ENCODE measurements around the gene FAM181A.

FAM181A gene

DNA sequence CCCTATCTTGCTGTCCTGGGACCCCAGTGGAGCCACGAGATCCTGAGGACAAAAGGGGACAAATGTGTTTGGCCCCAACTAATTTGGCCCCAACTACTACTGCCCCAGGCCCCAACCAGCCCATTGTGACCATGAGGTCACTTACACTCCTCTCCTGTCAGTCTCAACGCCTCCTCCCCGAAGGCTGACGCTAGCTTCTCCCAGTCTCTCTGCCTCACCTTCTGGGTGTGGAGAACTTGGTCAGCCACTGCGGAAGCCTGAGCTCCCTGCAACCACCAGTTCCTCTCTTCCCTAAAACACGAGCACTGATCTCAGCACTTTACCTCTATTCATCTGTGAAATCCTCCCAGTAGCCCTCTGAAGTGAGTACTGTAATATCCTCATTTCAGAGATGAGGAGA lies 13.3 kb downstream of the FAM181A start:
- Mint-ChIP-seq H3K9me3 (no peaks in the 10 kb centered on the region), H3K36me3 (ENCODE audit: insufficient read depth) (peaks cover 13% of the 10 kb centered on the region), H3K27me3 (no peaks in the 10 kb centered on the region), H3K27ac (peak overlapping the region in 1 of 2 donors; percentile 0), H3K4me1 (ENCODE audit: low read depth in 2 of 2) (peaks cover 4% of the 10 kb centered on the region in 2 donors), H3K4me3 (peak overlapping the region; percentile 5 to 34)
- ATAC-seq (replicated peaks) (no peak), DNase-seq (no peak)

DNA sequence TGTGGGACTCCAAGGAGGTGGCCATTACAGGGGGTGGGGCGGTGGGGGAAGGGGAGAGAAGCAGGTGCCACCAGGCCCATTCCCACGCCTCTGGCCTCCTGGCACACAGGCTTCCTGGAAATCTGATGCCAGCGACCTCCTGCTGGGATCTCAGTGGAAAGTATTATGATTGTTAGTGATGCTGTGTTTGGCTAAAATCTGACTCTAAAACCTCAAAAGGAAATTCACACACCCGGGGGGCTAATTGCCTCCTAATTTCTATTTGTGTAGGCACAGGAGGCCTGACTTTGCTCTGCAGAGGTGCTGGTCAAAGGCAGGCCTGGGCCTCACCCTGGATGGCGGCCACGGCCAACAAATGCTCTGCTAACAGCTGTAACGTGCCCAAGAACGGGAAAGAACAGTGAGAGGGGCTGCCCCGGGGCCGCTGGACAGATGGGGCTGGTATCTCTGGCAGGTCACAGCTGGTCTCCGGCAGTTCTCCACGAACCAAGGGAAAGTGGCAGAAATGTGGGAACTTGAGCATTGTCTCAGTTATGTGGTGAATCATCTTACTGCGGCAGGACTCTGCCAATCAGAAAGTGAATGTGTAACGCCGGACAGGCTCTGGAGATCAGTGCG lies 14.3 kb downstream of the FAM181A start:
- Mint-ChIP-seq H3K27me3 (no peaks in the 10 kb centered on the region), H3K27ac (peak overlapping the region in 1 of 2 donors; percentile 2), H3K36me3 (ENCODE audit: insufficient read depth) (peaks cover 13% of the 10 kb centered on the region), H3K4me1 (ENCODE audit: low read depth in 2 of 2) (peaks cover 4% of the 10 kb centered on the region in 2 donors), H3K9me3 (no peaks in the 10 kb centered on the region), H3K4me3 (no peak overlapping the region)
- no peak for ATAC-seq (replicated peaks)
- DNase-seq = no peak

DNA sequence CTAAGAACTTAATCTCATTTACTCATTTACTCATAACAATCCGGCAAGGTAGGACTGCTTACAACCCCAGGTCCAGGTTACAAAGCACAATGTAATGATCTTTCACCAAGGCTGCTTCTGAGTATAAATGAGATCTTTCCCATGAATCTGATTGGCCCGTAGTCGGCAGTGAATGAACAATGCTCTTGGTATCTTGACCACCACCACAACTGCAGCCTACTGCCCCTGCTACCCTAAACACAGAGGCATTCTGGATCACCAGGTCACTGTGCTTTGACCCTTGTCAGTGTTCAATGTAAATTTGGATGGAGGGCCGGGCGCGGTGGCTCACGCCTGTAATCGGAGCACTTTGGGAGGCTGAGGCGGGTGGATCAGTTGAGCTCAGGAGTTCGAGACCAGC lies 15.9 kb downstream of the FAM181A start:
- Mint-ChIP-seq H3K27ac (peak overlapping the region in 1 of 2 donors; percentile 44), H3K4me1 (ENCODE audit: low read depth in 2 of 2) (peaks cover 4% of the 10 kb centered on the region in 2 donors), H3K27me3 (no peaks in the 10 kb centered on the region), H3K9me3 (no peaks in the 10 kb centered on the region), H3K4me3 (no peak overlapping the region), H3K36me3 (ENCODE audit: insufficient read depth) (peaks cover 20% of the 10 kb centered on the region)
- no peak for DNase-seq
- ATAC-seq (replicated peaks) = no peak

DNA sequence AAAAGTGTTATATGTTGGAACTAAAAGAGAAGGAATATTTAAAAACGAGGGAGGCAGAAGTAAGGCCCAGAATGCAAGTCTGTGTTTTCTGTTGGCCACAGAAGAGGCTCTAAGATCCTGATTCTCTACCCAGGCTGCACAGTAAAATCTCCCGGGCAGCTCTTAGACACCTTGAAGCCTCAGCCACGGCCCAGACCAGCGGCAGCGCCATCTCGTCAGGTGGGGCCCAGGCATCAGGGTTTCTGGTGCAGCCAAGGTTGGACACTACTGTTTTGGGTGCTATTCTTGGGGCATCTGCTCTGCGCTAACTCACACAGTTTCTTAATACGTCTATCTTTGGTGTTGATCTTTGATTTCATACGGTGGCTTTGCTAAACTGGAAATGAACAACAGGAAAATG lies 16.8 kb downstream of the FAM181A start:
- no peak for DNase-seq
- Mint-ChIP-seq H3K36me3 (ENCODE audit: insufficient read depth) (peaks cover 13% of the 10 kb centered on the region), H3K4me3 (no peak overlapping the region), H3K9me3 (no peaks in the 10 kb centered on the region), H3K27me3 (no peaks in the 10 kb centered on the region), H3K4me1 (ENCODE audit: low read depth in 2 of 2) (peaks cover 4% of the 10 kb centered on the region in 2 donors), H3K27ac (no peak overlapping the region)
- ATAC-seq (replicated peaks) = no peak

DNA sequence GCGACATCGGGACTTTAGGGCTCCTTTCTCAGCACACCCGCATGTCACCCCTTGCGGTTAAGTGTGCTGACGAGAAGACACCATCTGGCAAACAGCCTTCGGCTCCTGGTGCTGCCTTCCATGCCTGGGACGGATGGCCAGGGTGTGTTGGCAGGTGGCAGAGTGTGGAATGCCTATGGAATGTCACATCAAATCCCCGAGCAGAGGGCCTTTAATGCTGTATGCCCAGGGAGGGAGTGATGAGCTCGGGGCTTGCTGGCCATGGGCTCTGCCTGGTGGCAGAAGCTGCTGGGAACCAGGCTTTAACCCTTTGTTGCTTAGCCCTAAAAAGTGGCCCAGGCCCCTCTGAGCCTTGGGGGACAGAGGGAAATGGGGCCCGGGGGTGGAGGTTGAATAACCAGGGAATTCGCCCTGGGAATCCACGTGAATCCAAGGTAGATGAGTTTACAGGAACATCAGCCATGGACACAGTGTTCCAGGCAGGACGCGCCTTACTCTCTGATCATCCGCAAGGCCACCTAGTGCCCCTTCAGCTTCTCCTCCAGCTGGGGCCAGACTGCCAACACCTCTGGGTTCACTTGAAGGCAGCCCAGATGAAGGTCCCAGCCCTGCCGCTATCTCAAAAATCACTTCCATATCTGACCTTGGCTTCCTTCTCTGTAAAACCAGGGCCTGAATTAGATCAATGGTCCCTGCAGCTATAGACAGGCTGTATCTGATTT lies 17.4 kb downstream of the FAM181A start:
- Mint-ChIP-seq H3K36me3 (ENCODE audit: insufficient read depth) (peaks cover 13% of the 10 kb centered on the region), H3K27ac (no peak overlapping the region), H3K27me3 (no peaks in the 10 kb centered on the region), H3K4me1 (ENCODE audit: low read depth in 2 of 2) (peaks cover 4% of the 10 kb centered on the region in 2 donors), H3K4me3 (no peak overlapping the region), H3K9me3 (no peaks in the 10 kb centered on the region)
- no peak for ATAC-seq (replicated peaks)
- no peak for DNase-seq

DNA sequence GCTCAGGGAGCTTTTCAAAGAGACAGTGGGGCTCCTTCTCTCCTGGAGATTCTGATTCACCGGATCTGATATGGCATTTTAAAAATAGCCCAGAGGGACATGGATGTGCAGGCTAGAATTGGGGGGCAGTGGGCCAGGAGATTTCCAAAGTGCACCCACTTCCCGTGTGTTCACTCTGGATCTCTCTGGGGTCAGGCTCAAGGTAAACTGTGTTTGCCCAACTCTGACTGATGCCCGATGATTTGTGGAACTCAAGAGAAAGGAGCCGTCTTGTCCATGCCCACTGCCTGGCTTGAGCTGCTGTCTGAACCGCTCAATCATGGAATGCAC lies 17.9 kb downstream of the FAM181A start:
- Mint-ChIP-seq H3K36me3 (ENCODE audit: insufficient read depth) (peaks cover 13% of the 10 kb centered on the region), H3K27me3 (no peaks in the 10 kb centered on the region), H3K4me1 (ENCODE audit: low read depth in 2 of 2) (peaks cover 0 to 1% of the 10 kb centered on the region in 2 donors), H3K27ac (no peak overlapping the region), H3K4me3 (no peak overlapping the region), H3K9me3 (no peaks in the 10 kb centered on the region)
- DNase-seq (no peak), ATAC-seq (replicated peaks) (no peak)

DNA sequence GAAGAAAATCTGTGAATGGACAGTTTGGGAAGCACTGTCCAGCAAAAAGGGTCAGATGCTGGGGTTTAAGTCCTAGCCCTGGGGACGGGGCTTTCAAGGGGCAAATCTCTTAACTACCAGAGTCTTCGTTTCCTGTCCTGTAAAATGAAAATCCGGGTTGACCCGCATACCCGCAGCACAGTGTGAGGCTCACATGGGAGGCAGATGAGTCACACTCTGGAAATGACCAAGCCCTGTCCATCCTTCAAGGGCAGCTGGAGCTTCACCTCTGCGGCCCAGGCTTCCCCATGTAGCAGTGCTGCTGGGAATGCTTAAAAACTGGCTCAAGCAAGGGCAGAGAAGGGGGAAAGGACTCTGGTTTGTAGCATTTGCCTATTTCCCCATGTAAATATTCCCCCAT lies 19.0 kb downstream of the FAM181A start:
- no peaks in the 10 kb centered on the region for H3K9me3 Mint-ChIP-seq
- H3K4me3 Mint-ChIP-seq = no peak overlapping the region
- no peaks in the 10 kb centered on the region for H3K27me3 Mint-ChIP-seq
- no peak for ATAC-seq (replicated peaks)
- DNase-seq = no peak
- no peak overlapping the region for H3K27ac Mint-ChIP-seq
- peaks cover 13% of the 10 kb centered on the region for H3K36me3 Mint-ChIP-seq (ENCODE audit: insufficient read depth)
- H3K4me1 Mint-ChIP-seq (ENCODE audit: low read depth in 2 of 2) = no peaks in the 10 kb centered on the region

DNA sequence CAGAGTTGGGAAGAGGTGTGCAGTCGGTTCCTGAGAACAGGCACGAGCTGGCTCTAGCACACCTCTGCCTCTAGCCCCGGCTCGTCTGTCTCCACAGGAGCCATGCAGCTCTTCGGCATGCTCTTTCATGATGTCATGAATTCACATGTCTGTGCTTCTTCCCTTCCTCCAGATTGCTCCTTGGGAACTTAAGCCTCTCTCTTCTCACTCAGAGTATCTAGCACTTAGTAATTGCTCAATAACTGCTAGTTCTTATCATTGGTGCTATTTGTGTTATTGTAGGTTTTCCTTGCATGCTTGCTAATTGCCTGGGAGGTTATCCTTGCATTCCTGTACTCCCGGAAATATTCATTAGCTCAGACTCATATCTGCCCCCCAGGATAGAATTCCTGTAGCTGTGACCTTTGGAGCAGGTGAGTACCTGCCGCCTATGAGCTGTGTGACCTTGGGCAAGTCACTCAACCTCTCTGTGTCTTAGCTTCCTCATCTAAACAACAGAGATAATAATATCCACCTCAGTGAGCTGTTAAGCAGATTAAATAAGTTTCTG lies 19.5 kb downstream of the FAM181A start:
- DNase-seq (no peak), ATAC-seq (replicated peaks) (no peak)
- Mint-ChIP-seq H3K36me3 (ENCODE audit: insufficient read depth) (peaks cover 13% of the 10 kb centered on the region), H3K4me1 (ENCODE audit: low read depth in 2 of 2) (no peaks in the 10 kb centered on the region), H3K27me3 (no peaks in the 10 kb centered on the region), H3K9me3 (no peaks in the 10 kb centered on the region), H3K27ac (no peak overlapping the region), H3K4me3 (no peak overlapping the region)

DNA sequence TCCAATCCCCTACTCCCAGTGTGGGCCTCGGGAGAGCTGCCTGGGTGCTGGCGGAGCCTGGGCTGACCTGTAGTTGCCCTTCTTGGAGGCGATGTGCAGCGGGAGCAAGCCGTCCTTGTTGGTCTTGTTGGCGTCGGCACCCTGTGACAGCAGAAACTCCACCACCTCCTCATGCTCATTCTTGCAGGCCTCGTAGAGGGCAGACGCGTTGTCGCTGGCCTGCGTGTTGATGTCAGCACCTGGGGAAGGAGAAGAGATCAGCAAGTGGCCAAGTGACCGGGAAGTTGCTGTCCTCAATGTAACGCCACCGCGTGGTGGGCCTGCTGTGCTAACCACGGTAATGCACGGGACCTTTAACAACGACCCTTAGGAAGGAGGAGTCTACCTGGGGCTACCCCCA lies 20.1 kb downstream of the FAM181A start:
- Mint-ChIP-seq H3K27ac (no peak overlapping the region), H3K4me1 (ENCODE audit: low read depth in 2 of 2) (peaks cover 0 to 4% of the 10 kb centered on the region in 2 donors), H3K9me3 (no peaks in the 10 kb centered on the region), H3K4me3 (no peak overlapping the region), H3K27me3 (no peaks in the 10 kb centered on the region), H3K36me3 (ENCODE audit: insufficient read depth) (peaks cover 13% of the 10 kb centered on the region)
- DNase-seq (no peak), ATAC-seq (replicated peaks) (no peak)

DNA sequence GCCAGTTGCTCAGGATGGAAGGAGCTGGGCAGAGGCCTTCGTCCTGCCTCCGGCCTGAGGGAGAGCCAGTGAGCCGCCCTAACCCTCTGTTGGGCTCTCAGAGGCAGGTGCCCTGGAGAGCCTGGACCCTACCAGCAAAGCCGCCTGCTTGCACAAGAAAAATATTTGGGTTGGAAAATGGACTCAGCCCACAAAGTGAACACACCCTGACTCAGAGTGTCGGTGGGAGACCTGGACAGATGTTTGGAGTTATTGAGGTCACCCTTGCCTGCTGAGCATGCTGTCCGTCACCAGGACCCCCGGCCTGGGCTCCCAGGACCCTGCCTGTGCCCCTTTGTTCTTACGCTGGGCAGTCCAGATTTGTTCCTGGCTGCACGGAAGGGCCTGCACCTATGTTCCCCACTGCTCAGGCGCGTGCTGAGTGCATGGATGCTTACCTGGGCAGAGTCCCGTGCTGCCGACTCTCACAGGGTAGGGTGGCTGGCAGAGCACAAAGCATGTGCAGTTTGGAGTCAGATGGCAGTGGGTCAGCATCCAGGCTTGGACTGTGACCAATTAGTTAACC lies 22.4 kb downstream of the FAM181A start:
- Mint-ChIP-seq H3K9me3 (no peaks in the 10 kb centered on the region), H3K36me3 (ENCODE audit: insufficient read depth) (peaks cover 10% of the 10 kb centered on the region)

DNA sequence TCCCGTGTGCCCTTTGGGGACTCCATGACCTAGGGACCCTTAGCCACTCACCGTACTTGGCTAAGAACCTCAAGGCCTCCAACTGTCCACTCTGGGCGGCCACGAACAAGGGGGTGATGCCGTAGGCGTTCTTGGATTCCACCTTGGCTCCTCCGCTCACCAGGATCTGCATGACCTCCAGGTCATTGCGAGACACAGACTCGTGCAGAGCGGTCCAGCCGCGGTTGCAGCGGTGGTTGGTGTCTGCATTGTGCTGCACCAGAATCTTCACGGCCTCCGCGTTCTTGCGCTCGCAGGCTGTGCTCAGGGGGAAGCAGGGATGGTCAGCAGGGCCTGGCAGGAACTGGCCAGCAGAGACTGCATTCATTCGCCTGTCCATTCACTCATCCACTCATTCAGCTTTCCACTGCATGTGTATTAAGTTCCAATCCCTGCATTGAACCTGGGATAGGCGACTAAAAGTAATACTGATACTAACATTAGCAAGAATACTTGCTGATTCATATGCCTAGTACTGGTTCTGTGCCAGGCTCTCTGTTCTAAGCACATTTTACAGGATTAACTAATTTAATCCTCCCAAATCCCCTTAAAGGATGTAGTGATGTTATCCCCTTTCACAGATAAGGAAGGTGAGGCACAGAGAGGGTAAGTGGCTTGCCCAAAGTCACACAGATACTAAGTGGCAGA lies 23.9 kb downstream of the FAM181A start:
- no peaks in the 10 kb centered on the region for H3K27me3 Mint-ChIP-seq
- H3K4me3 Mint-ChIP-seq = no peak overlapping the region
- peaks cover 16% of the 10 kb centered on the region for H3K36me3 Mint-ChIP-seq (ENCODE audit: insufficient read depth)
- no peak for ATAC-seq (replicated peaks)
- H3K4me1 Mint-ChIP-seq (ENCODE audit: low read depth in 2 of 2) = peaks cover 28 to 35% of the 10 kb centered on the region in 2 donors
- DNase-seq = no peak
- H3K27ac Mint-ChIP-seq = no peak overlapping the region
- no peaks in the 10 kb centered on the region for H3K9me3 Mint-ChIP-seq

More for the DNA sequence above, 22.4 kb downstream of the FAM181A start:
- no peak overlapping the region for H3K27ac Mint-ChIP-seq
- no peak overlapping the region for H3K4me3 Mint-ChIP-seq
- H3K27me3 Mint-ChIP-seq = no peaks in the 10 kb centered on the region
- ATAC-seq (replicated peaks) = no peak
- no peak for DNase-seq
- H3K4me1 Mint-ChIP-seq (ENCODE audit: low read depth in 2 of 2) = peaks cover 13 to 20% of the 10 kb centered on the region in 2 donors

DNA sequence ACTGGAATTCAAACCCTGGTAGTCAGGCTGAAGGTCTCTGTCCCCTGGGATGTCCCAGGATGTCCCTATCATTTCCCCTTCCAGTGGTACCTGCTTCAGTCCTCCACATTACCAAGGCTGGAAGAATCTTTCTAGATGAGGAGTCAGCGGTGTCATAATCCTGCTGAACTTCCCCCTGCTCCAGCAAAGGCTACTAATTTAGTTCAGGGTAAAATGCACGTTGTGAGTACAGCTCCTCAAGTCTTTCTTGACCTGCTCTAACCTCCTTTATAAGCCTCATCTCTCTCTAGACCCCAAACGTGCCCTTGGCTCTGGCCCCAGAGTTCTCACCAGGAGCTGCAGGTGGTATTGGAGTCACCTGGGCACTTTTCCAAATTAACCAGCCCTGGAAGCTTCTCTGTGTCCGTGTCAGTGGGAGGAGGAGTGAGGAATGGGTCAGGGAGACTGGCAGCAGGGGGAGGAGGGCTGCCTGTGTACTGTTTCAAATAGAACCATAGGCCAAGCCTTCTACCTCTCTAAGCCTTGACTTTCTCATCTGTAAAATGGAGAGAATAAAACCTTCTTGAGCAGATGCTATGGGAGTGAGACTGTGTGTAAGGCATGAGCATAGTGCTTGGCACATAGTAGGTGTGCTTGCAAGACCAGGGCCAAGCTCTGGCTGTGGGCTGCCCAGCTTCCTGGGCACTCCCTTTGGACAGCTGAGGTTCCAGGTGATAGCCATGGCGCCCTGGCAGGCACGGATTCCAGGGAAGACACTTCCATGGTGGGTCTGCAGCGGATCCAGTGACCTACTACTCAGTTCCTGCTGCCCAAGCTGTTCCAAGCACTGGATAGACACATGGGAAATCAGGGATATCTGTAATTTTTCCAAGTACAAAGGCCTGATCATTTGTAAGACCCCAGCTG lies 24.7 kb downstream of the FAM181A start:
- Mint-ChIP-seq H3K27me3 (no peaks in the 10 kb centered on the region), H3K4me3 (no peak overlapping the region), H3K4me1 (ENCODE audit: low read depth in 2 of 2) (peaks cover 35 to 42% of the 10 kb centered on the region in 2 donors), H3K36me3 (ENCODE audit: insufficient read depth) (peaks cover 15% of the 10 kb centered on the region), H3K27ac (no peak overlapping the region), H3K9me3 (no peaks in the 10 kb centered on the region)
- ATAC-seq (replicated peaks) = no peak
- no peak for DNase-seq

DNA sequence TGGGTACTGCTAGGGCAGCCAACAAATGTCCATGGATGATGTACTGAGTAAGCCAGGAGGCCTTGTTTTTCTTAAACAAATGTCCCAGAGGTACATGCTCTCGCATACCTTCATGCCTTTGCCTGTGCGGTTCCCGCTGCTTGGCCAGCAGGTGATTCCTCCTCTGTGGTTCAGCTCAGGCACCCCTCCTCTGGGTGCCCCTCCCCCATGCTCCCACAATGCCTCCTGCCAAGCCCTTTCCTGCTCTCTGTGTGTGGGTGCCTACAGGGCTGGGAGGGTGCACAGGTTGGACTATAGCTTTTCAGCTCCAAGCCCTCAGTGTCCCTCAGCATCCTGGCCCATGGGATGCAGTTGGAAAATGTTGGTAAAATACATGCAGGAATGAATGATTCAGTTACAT lies 25.7 kb downstream of the FAM181A start:
- ATAC-seq (replicated peaks) = no peak
- DNase-seq = no peak
- Mint-ChIP-seq H3K36me3 (ENCODE audit: insufficient read depth) (peaks cover 11% of the 10 kb centered on the region), H3K27ac (peak overlapping the region; percentile 68 to 100), H3K4me3 (peak overlapping the region in 1 of 2 donors; percentile 95), H3K27me3 (no peaks in the 10 kb centered on the region), H3K4me1 (ENCODE audit: low read depth in 2 of 2) (peaks cover 45 to 49% of the 10 kb centered on the region in 2 donors), H3K9me3 (no peaks in the 10 kb centered on the region)

Measured in effector memory CD8-positive, alpha-beta T cell (primary cell).